ENCODE results near the gene CHRM4.

The CHRM4 gene

DNA sequence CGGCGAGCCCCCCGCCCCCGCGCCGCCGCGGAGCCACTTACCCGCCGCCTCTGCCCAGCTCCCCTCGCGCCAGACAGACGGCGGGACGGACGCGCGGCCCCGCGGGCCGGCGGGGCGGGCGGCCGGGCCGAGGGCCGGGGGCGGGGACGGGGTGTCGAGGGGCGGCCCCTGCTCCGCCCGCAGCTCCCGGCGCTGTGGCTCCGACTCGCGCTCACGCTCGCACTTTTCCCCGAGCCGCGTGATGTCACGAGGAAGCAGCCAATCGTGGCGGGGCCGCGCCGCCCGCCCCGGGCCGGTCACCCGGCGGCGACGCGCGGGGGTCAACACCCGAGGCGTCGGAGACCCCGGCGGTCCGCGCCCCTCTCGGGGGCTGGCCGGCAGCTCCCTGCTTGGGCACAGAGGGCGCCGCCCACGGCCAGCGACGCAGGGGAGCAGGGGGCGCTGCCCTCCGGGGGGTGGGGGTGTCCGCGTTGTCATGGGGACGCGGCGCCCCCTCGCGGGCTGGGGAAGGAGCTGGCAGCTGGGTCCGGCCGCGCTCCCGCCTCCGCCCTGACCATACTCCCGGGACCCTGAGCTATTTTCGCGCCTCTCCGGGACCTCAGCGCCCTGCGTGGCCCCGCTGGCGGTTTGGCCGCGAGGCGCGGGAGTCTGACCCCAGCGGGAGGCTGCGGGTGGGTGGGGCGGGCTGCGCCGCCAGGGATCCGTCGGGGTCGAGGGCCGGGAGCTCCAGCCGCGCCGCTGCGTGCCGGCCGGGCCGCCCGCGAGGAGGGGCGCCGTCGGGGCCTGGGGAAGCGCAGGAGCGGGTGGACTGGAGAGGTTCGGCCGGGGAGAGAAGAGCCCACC is at the start of gene CHRM4:
TSS of gene CHRM4 (minus strand) at position 199 of the 843 bp plus-strand sequence. CDS start 5,219 bp downstream, outside the sequence.
- peak; percentile 88 for DNase-seq

DNA sequence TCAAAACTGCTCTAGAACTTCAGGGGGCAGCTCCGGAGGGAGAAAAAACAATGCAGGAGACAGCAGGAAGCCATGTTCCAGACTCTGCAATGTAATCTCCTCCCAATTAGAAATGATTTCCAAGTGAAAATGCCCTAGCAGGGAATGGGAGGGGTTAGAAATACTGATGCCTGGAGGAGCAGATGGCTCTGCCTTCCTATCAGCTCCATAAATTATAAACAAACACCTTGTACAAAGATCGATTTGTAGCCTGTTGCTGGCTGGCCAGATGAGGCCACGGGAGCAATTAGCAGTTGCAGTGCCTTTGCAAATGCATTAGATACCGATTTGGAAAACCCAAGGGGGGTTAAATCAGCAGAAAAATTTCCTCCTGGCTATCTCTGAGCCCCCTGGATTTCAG is 46.6 kb upstream of the CHRM4 start:
- DNase-seq: no peak

DNA sequence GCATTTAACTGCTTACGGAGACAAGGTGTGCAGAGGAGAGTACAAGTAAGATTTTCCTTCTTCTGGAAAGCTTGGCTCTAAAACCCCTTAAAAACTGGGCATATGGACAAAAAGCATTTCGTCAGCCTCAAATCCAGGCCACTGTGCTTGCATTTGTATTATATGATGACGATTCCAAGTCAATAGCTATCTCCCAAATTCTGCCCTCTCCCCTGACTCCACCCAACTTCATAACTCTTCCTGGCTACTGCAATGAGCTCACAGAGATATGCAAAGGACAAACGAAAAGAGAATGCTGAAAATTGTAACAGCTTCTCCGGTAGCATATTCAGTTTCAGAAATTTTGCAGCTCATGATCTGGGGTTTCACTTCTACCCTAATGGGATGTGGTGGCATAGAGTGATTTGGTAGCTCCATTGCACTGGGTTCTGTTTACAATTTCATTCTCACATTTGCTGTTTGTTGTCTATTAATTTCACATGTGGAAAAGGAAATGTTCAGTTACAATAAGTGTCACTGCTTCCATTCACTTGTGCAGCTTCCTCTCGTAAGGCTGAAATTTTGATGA is 45.6 kb upstream of the CHRM4 start:
- DNase-seq: no peak

DNA sequence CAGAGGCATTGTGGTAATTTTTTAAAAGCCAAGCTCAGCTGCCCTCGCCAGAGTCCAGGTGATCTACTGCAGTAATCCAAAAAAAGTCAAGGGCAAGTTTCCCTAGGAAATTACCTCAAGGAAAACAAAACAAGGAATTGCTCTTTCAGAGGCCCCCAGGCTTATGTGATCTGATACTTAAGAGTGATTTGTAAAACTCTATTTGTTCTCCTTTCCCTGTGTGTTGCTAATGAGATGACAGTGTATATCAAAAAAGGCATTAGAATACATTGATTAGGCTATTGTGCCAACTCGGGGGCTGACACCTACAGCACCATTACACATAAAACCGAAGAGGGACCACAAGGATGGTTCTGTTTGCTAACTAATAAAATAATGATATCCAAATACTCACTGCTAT is 44.5 kb upstream of the CHRM4 start:
- no peak for DNase-seq

DNA sequence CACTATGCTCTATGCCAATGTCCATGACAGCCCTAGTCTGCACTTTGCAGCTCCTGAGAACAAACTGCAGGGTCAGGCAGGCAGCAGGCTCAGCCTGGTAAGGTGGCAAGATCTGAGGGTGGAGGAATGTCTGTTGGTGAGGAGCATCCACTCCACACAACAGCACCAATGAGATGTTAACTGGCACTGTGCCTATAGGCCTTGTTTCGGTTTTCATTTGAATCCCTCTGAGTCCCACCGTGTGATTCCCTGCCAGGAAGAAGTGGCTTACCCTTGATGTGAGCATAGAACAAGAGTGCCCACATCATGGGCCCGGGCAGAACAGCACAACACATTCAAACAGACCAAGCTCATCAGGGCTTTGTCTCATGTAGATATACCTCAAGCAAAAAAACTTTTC is 44.1 kb upstream of the CHRM4 start:
- DNase-seq: no peak

DNA sequence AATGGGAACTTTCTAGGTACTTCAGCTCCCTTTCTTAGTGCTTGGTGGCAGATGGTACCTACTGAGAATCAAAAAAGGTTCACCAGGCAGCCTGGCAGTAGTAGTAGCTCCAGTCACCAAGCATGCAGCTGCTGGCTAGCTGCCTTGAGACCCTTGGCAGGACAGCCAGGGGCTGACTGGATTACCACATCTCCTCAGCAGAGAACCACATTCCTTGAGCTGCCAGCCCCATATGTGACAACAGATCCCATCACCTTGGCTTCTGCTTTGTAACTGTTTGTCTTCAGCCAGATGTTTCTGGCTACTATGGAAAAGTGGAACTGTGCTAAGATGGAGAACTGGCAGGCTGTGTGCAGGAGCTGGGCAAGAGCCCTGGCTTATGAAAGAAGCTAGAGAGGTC is 39.6 kb upstream of the CHRM4 start:
- DNase-seq: no peak

DNA sequence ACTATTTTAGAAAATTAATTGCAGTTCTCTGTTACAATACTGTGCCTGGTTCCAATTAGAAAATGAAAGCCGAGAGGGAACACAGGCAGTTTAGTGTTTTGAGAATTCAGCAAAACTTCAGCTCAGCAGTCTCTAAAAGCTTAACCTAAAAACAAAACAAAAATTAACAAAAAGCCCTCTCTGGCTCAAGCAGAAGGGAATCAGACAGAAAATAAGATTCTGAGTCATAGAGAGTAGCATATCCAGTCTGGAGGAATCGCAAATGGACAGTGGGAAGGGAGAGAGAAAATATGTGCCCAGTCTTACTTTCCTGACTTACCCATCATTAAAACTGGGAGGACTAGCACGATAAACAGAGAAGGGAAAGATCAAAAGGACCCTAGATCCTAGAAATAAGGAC is 38.1 kb upstream of the CHRM4 start:
- DNase-seq: no peak

DNA sequence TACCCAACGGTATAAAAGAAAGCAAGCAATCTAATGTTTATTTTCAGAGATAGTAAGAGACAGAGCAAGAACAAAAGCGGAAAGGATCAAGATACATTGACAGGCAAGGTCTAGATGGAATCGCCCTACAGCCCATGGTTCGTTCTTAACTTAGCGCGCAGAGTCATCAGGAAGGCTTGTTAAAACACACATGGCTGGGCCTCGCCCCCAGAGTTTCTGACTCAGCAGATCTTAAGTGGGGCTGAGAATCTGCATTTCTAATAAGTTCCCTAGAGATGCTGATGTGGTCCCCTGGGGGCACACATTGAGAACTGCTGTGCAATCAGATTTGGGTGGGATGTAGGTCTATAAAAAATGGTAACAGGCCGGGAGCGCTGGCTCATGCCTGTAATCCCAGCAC is 35.8 kb upstream of the CHRM4 start:
- no peak for DNase-seq

DNA sequence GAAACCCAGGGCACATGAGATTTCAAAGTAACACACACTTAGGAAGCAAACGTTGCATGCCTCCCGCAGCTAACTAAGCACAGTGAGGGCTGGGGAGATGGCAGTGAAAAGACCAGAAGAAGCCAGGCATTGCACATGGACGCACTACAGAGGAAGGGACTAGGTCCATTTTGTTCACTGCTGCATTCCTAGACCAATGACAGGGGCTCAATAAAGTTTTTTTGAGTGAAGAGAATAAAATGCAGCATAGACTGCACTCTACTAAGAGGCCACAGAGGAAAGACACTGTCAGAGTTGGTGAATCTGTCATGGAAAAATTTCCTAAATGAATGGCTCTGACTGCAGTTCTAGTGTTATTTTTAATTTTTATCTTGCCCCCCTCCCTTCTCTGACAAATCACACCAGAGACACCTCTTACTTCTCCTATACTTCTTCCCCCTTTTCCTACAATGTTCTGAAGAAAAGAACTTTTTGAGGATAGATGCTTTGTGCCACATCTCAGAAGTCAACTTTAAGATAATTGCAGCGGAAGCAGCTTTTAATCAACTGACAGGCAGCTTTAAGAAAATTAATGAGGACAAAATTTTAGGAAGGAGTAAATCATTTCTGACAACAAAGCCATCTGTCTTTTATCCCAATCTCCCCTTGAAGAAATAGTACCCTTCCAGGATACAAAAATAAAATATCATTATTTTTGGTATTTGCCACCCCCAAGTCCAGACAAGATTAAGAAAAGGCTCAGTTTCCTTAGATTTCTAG is 34.8 kb upstream of the CHRM4 start:
- no peak for DNase-seq

DNA sequence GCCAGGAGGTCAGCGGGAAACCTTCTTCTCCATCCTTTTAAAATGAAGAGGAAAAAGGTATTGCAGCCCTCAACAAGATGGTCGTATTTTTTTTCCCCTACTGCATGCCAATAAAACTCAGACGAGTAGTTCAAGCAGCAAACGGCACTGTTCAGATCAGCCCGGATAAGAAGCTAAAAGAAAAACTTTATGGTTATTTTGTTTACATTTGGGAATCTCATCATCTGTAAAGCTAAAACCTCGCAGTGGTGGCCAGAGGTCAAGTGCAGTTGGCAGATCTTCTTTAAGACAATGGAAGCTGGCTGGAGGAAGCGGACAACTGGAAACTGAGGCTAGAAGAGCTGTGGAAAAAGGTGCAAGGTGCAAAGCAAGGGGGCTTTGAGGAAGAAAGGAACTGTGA is 31.0 kb upstream of the CHRM4 start:
- no peak for DNase-seq

DNA sequence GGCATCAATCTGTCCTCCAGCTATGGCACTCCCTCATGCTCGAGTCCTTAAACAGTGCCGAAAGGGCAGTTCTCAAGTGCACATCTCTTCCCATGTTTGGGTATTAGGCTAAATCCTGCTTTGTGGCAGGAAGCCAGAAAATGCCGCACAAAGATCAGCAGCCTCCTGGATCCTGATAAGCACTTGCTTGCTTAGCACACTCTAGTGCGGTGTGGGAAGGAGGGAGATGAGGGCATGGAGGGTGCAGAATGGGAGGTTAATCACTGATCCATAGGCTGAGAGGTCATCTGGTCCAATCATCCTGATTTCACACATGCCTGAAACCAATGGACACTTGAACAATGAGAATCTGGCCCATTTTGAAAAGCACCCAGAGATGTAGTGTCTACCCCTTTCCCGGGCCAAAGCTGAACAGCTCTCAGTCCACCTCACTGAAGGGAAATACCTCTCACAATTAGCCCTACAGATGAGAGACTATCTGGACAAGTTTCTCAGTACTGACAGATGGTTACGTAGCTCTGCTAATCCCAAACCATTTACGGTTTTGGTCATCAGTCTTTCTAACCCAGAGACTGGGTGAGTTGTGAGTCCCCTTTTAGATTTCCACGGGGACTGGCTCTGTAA is 29.8 kb upstream of the CHRM4 start:
- no peak for DNase-seq

DNA sequence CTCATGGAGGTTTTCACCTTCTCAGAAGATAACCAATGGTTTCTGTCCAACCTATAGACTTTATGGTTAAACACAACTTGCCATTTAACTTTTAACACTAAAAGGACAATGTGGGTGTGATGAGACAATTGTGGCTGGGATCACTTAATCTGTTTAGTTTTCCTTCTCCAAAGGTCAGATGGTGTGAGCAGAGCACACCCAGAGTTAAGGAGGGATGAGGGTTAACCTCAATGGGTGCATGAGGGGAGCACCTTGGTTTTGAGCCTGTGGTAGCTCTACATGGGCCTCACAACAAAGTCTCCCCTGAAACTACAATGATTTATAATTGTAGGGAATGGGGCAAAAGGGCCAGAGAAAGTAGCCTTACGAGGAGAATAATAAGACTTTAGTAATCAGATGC is 28.9 kb upstream of the CHRM4 start:
- DNase-seq: no peak

DNA sequence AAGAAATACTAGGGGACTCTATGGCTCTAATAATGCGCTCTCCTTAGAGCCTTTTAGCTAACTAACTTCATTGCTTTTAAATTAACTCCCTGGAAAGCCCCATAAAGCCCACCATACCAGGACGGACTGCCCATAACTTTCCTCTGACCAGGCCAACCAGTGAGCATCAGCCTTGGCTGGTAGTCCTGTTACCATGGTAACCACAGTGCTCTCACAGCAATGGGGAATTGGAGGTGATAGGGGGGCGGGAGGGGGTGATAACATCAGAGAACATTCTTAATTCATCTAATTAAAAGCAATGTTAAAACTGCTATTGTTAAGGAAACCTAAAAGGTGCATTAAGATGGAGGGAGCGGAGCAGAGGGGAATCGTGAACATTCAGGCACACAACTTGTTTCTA is 27.2 kb upstream of the CHRM4 start:
- DNase-seq: no peak

DNA sequence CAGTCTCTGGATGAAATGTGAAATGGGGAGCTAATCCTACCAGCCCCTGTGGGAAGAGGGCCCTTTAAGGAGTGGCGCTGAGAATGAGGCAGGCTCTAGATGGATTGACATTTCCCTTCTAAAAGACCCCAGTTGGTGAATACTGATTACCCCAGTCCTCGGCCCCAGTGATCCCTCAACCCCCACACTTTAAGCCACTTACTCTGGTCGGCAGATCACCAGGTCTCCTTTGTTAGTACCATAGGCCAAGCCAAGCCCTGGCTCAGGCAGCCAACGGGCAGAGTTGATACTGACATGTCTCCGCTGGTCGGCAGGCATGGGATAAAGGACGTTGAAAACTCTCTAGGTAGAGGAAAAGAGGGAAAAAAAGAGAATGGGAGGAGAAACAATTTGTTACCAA is 26.1 kb upstream of the CHRM4 start:
- no peak for DNase-seq

DNA sequence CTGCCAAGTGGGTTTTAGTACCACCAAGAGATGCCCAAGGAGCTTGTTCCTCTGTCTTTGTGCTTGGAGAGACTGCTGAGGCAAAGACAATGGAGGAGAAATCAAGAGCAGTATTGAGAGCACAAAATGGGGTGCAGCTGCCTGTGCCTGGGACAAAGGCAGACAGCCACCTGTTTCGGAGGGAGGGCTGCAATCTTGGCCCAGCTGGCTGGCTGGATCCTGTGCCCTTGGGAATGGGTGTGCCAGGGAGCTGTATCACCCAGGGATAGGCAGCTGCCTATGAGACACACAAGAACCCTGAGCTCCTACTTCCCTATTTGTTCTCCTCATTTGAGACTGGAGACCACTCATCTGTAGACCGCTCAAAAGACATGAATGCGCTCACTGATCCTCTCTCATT is 23.3 kb upstream of the CHRM4 start:
- DNase-seq: no peak

DNA sequence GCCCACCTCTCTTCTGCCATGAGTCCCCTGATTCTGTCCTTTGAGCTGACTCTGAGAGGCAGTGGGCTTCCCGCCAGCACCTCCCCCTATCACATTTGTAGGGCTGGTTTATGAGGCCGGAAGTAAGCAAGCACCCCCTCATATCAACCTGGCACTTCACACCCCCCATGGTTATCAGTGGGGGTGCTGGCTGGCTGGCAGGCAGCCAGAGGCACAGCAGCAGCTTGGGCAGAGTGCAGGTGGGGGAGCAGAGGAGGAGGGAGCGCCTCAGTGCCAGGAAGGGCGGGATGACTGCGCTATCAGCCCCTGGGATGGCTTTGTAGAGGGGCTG is 22.9 kb upstream of the CHRM4 start:
- DNase-seq: no peak

DNA sequence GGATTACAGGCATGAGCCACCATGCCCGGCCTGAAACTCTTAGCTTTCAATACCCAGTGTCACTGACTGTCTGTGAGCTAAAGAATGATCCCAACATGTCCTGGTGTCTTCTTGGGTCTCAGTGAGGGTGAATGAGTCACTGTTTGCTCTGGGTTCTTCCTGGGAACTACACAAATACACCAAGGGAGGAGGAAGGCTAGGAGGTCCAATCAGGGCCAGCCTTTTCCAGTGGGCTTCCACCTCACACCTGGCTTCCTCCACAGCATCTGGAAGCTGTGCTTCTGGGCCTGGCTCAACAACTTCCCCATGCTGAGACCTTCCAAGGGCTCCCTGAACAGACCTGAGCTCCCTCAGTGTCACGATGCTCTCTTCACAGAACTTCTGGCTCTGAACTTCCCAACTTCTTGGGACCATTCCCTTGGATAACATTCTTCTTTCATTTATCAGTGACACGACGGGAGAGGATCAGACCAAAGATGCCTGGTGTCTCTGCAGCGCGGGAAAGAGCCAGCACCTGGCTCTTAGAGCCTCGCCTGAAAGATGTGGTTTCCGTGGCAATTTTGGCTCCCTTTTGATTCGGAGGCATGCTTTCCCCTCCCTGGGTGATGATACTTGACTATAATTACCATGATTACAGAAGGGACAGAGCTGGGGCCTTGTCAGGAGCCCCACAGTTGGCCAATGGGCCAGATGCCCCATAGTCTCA is 22.3 kb upstream of the CHRM4 start:
- DNase-seq: no peak

DNA sequence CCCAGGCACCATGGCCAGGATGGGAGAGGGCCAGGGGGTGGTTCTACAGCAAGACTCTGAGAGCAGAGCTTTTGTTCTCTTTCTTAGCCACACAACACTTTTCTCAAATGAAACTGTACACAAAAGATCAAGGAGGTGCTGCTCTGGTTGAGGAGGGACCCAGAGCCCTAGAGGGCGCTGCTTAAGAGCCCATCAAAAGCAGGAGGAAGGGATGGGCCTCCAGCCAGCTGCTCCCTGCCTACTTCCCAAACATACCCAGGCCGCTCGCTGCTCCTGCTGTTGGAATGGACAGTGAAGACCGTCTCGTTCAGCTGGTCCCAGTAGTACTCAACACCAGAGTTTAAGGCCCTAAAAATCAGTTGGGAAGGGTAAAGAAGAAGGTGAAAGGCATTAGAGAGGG is 18.4 kb upstream of the CHRM4 start:
- DNase-seq: peak; percentile 75

DNA sequence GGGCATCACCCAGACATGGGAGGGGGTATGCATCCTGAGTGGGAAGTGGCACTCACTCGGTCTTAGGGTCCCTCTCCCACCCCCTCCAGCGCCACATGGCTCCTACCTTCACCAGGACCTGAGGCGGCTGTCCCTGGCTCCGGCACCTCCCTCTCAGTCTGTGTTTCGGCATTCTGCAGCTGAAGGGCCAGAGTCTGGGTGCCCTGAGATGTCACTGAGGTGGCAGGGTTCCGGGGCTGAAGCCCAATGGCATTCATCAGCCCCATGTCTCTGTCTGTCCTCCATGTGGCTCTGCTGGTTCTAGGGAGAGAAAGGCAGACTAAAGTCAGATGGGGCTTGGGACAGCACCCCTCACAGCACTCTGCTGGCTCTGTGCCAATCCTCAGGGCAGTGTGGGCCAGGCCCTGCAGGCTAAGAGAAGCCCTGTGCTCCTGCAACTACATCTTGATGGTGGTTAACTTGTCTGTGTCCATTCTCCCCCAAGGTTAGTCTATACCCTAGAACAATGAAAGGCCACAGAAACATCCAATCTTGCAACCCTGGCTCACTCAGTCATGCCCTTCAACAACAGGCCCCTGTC is 16.9 kb upstream of the CHRM4 start:
- no peak for DNase-seq

DNA sequence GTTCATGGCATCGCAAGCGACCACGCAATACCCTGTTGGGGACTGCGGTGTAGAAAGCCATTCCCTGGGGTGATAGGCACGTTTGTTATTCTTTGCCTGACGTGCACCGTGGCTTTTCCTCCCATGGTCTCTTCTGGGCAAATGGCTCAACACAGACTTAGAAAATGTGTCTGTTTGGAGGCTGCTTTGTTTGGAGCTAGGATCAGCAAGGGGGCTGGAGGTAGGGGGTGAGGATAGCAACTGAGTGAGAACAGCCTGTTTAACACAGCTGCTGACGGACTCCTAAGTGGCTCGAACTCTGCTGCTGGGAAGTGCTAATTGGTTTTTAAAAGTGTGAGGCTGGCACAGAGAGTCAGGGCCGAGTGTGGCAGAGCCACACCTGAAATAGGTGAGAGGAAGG is 16.1 kb upstream of the CHRM4 start:
- no peak for DNase-seq

DNA sequence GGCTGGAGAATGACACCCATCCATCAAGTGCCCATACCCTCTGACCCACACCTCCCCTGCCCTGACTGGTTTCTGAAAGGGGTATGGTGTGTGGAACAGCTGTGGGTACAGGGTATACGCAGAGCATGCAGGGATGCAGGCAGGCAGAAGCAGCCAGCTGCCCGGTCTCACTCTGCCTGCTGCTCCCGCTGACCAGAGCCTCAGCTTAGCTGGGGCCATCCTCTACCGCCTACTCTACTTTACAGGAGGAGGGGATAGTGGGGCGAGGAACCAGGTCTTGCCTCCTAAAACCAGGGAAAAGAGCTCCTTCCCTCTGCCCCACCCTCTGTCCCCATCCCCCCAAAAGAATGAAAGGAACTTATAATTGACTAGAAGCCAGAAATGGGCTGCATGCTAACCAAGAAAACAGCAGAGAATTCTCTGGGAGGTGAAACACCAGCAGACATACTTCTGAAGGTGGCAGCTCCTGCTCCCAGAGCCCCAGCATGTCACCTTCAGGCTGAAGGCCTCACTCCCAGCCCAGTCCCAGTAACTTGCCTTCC is 13.0 kb upstream of the CHRM4 start:
- DNase-seq: no peak

All from islet precursor cell (in vitro differentiated cells).